Endothelial cell of umbilical vein (primary cell): ENCODE measurements around the gene TRAP1. TPM values are rescaled to one million over a fixed set of nuclear protein-coding genes. Genes with fewer than 3 reads are reported as not detected.

Experiments used
- BruUV-seq: library from RNA; stranded (reverse); fragments of 400-500 nt; replicated peaks from 2 replicates; lab custom pipeline; 2021; lab: Mats Ljungman, UMichigan
- CTCF ChIA-PET: fragments of 300-600, 350-600 bp; sonication (Branson Sonifier 250); formaldehyde crosslinking; loops from one replicate; lab custom pipeline; 2021; ENCODE audit warnings: antibody characterized with exemption, inconsistent platforms; lab: Charles Lee
- POLR2A ChIA-PET: fragments of 300-600, 350-600 bp; sonication (Branson Sonifier 250); formaldehyde crosslinking; loops from one replicate; lab custom pipeline; 2021; ENCODE audit warnings: antibody characterized with exemption, inconsistent platforms; lab: Charles Lee
- DNase-seq: peaks from one replicate; pipeline ENCODE4 v3.0.0-alpha.2; 2011; ENCODE audit warnings: low read depth, low spot score
- FAIRE-seq: peaks from 2 replicates; lab custom pipeline; 2011; peaks lifted over from hg19 to GRCh38; lab: Jason Lieb, UNC
- H2AFZ ChIP-seq: 2 replicates; pipeline ENCODE4 v1.6.0; 2012; ENCODE audit warnings: low read depth, low read length, control low read depth, inconsistent platforms
- H3K27ac ChIP-seq: 2 replicates; pipeline ENCODE4 v1.5.1; 2011; ENCODE audit warnings: low read depth, mild to moderate bottlenecking, control low read depth, low read length, moderate library complexity; ENCODE audit not compliant: insufficient read depth
- H3K27me3 ChIP-seq, 2 experiments: 2 replicates each; pipeline versions ENCODE4 v1.6.0 to v1.6.1; 2011; ENCODE audit warnings: low read length in 2 of 2, mixed read lengths in 1 of 2; ENCODE audit not compliant: control insufficient read depth in 2 of 2, insufficient read depth in 2 of 2
- H3K36me3 ChIP-seq, 2 experiments: 2 replicates in 1 of 2; 3 replicates in 1 of 2; pipeline ENCODE4 v1.5.1; 2011; ENCODE audit warnings: low read length in 2 of 2, mild to moderate bottlenecking in 1 of 2, moderate library complexity in 1 of 2; ENCODE audit not compliant: control insufficient read depth in 2 of 2, insufficient read depth in 2 of 2; ENCODE audit errors: extremely low read depth in 1 of 2
- H3K4me1 ChIP-seq: 3 replicates; pipeline ENCODE4 v1.5.1; 2011; ENCODE audit warnings: mild to moderate bottlenecking, low read length; ENCODE audit not compliant: control insufficient read depth, insufficient read depth; ENCODE audit errors: extremely low read depth
- H3K4me2 ChIP-seq: 2 replicates; pipeline ENCODE4 v1.6.1; 2011; ENCODE audit warnings: low read length, control low read depth, mixed read lengths; ENCODE audit not compliant: insufficient read depth
- H3K4me3 ChIP-seq, 3 experiments: fragments of 200-600 bp in 1 of 3; sonication (generic), shearing (Covaris generic) in 1 of 3; replicated peaks in 1 of 3; 2 replicates each; pipeline ENCODE4 v1.5.1; 2011 to 2016; ENCODE audit warnings: control low read depth in 3 of 3, low read length in 3 of 3, mild to moderate bottlenecking in 2 of 3, inconsistent platforms in 1 of 3, low read depth in 1 of 3, moderate library complexity in 1 of 3; ENCODE audit not compliant: insufficient read depth in 1 of 3
- H3K79me2 ChIP-seq: 2 replicates; pipeline ENCODE4 v1.6.0; 2012; ENCODE audit warnings: low read length, inconsistent platforms; ENCODE audit not compliant: control insufficient read depth, insufficient read depth
- H3K9ac ChIP-seq: replicated peaks from 2 replicates; pipeline ENCODE3; 2011; ENCODE audit warnings: low read length, control low read depth; ENCODE audit not compliant: insufficient read depth; ENCODE audit errors: extremely low read depth
- H3K9me1 ChIP-seq: replicated peaks from 3 replicates; pipeline ENCODE4 v1.6.0; 2011; ENCODE audit warnings: mild to moderate bottlenecking, low read length; ENCODE audit not compliant: control insufficient read depth, insufficient read depth; ENCODE audit errors: extremely low read depth
- H3K9me3 ChIP-seq: replicated peaks from 2 replicates; pipeline ENCODE4 v1.5.1; 2012; ENCODE audit warnings: low read length, inconsistent platforms; ENCODE audit not compliant: control insufficient read depth, insufficient read depth
- H4K20me1 ChIP-seq: replicated peaks from 2 replicates; pipeline ENCODE3; 2011; ENCODE audit warnings: mild to moderate bottlenecking, low read length; ENCODE audit not compliant: control insufficient read depth, insufficient read depth; ENCODE audit errors: extremely low read depth
- EZH2 ChIP-seq: IDR thresholded peaks from 2 replicates; pipeline ENCODE4 v1.6.1; 2012; ENCODE audit warnings: borderline replicate concordance, low read depth, mild to moderate bottlenecking, moderate library complexity, low read length, inconsistent platforms; ENCODE audit not compliant: severe bottlenecking
- FOS ChIP-seq: IDR thresholded peaks from 2 replicates; pipeline ENCODE4 v1.6.1; 2011; ENCODE audit warnings: mild to moderate bottlenecking, low read length, moderate library complexity, borderline replicate concordance; ENCODE audit not compliant: insufficient read depth
- GATA2 ChIP-seq: IDR thresholded peaks from 2 replicates; pipeline ENCODE4 v1.7.0; 2011; ENCODE audit warnings: low read depth, mild to moderate bottlenecking, moderate library complexity, mixed read lengths, low read length; ENCODE audit not compliant: insufficient read length, insufficient read depth
- JUN ChIP-seq: IDR thresholded peaks from 2 replicates; pipeline ENCODE4 v1.6.1; 2011; ENCODE audit warnings: borderline replicate concordance, low read depth; ENCODE audit not compliant: insufficient read length, insufficient read depth
- MYC ChIP-seq: IDR thresholded peaks from one replicate; pipeline ENCODE4 v1.6.1; 2011; ENCODE audit warnings: mild to moderate bottlenecking, low read depth, low read length
- POLR2A ChIP-seq: IDR thresholded peaks from 2 replicates; pipeline ENCODE4 v1.6.1; 2012; ENCODE audit warnings: low read depth, mild to moderate bottlenecking, control low read depth, low read length
- POLR2AphosphoS5 ChIP-seq: IDR thresholded peaks from 2 replicates; pipeline ENCODE4 v1.6.1; 2012; ENCODE audit warnings: low read depth, mild to moderate bottlenecking, control low read depth, low read length, moderate library complexity; ENCODE audit not compliant: insufficient read depth
- dilution Hi-C: fragments of 300-500 bp; cut with MboI; formaldehyde crosslinking; loops from one replicate; pipeline ENCODE4 v1.15.0; 2019; ENCODE audit warnings: low sequenced_read_pairs; ENCODE audit not compliant: extremely low pct_ligation_motif_present
- intact Hi-C: fragments of 100-400 bp; cut with micrococcal nuclease; formaldehyde crosslinking; loops from one replicate; pipeline ENCODE4 v1.10.0; 2022
- polyA plus RNA-seq, 4 experiments: library from polyadenylated mRNA; depleted of rRNA in 3 of 4; stranded (reverse) in 3 of 4; unstranded in 1 of 4; fragments of >200 nt; gene quantifications; 2 replicates each; pipeline versions ENCODE4 v1.2.1 to v1.2.3, GENCODE V29; 2011 to 2012; ENCODE audit warnings: missing spikeins in 1 of 4
- total RNA-seq: library from RNA; stranded (reverse); gene quantifications from 2 replicates; pipeline ENCODE4 v1.2.3, GENCODE V29; 2021
- TF ChIP-seq, protein P1 (sequence below): IDR thresholded peaks from 2 replicates; pipeline ENCODE4 v1.6.1; 2011; ENCODE audit not compliant: insufficient read depth, insufficient read length
- TF ChIP-seq, protein P2 (sequence below), 2 donors: IDR thresholded peaks; 1 replicate in 1 of 2; 2 replicates in 1 of 2; pipeline ENCODE4 v1.5.1; 2011; ENCODE audit warnings: low read length in 2 of 2, mild to moderate bottlenecking in 2 of 2, moderate library complexity in 2 of 2, control low read depth in 1 of 2, inconsistent platforms in 1 of 2, low read depth in 1 of 2; ENCODE audit not compliant: insufficient read depth in 1 of 2; ENCODE audit errors: extremely low read depth in 1 of 2

Gene TRAP1
- total and polyA plus RNA-seq, 2 donors (not counting 3 experiments of a cell fraction or from before 2014, with no cell fraction given), result 95.6 to 102 TPM

DNA sequence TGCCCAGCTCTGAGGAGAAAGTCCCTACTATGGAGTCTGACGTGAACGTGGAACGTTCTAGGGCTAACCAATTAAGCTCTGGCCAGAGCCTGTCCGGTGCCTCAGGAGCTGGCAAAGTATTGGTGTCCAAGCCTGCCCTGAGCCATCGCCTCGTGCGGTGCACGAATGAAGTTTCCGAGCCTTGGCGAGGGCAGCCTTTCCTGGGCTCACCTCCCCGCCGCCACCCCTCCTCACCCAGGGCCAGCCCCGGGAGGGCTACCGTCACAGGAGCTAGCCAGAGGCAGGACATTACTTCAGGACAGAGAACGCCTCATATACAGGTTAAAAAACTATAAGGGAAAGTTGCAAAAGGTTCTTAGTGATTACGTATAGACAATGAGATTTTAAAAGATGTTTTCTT is 23.6 kb upstream of the TRAP1 start:
- intact Hi-C loops, result no loop called here
- dilution Hi-C loops, result no loop called here

More for the DNA sequence above, 23.6 kb upstream of the TRAP1 start:
- H3K9ac ChIP-seq, result no peak overlapping the region
- TF ChIP-seq JUN (no peak), GATA2 (no peak), MYC (no peak), FOS (no peak), POLR2A (no peak), EZH2 (no peak), POLR2AphosphoS5 (no peak)
- TF ChIP-seq, protein P1, sequence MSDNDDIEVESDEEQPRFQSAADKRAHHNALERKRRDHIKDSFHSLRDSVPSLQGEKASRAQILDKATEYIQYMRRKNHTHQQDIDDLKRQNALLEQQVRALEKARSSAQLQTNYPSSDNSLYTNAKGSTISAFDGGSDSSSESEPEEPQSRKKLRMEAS, result no peak
- TF ChIP-seq, protein P2, sequence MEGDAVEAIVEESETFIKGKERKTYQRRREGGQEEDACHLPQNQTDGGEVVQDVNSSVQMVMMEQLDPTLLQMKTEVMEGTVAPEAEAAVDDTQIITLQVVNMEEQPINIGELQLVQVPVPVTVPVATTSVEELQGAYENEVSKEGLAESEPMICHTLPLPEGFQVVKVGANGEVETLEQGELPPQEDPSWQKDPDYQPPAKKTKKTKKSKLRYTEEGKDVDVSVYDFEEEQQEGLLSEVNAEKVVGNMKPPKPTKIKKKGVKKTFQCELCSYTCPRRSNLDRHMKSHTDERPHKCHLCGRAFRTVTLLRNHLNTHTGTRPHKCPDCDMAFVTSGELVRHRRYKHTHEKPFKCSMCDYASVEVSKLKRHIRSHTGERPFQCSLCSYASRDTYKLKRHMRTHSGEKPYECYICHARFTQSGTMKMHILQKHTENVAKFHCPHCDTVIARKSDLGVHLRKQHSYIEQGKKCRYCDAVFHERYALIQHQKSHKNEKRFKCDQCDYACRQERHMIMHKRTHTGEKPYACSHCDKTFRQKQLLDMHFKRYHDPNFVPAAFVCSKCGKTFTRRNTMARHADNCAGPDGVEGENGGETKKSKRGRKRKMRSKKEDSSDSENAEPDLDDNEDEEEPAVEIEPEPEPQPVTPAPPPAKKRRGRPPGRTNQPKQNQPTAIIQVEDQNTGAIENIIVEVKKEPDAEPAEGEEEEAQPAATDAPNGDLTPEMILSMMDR (IDR thresholded peaks at IDR 0.05; ENCODE audit: extremely low read depth in 1 of 2, insufficient read depth in 1 of 2, low read depth in 1 of 2, low read length in 2 of 2), result no peak
- no peak overlapping the region for H3K4me2 ChIP-seq
- H3K4me1 ChIP-seq, result no peaks in the 10 kb centered on the region
- H3K4me3 ChIP-seq, result no peak overlapping the region
- no peak overlapping the region for H3K27ac ChIP-seq
- H3K36me3 ChIP-seq, result peaks cover 15 to 61% of the 10 kb centered on the region in 2 experiments
- no peak overlapping the region for H2AFZ ChIP-seq
- CTCF ChIA-PET, result no interaction called here
- no peak for DNase-seq
- POLR2A ChIA-PET, result no interaction called here
- no peaks in the 10 kb centered on the region for H3K79me2 ChIP-seq
- no peak for FAIRE-seq
- no peaks in the 10 kb centered on the region for H3K27me3 ChIP-seq
- BruUV-seq, result no TSS peak
- H3K9me1 ChIP-seq, result no peaks in the 10 kb centered on the region
- no peaks in the 10 kb centered on the region for H4K20me1 ChIP-seq
- no peaks in the 10 kb centered on the region for H3K9me3 ChIP-seq
